GM23338 (cell line): ENCODE data around the gene INPP5A. TPM values are rescaled to one million over a fixed set of nuclear protein-coding genes. Genes with fewer than 3 reads are reported as not detected.

Source experiments
- ATAC-seq: fragments of 200-7000 bp; cut with Tn5 transposase; 3 replicates; pipeline ENCODE4 v1.9.1; 2020
- DNase-seq: peaks from one replicate; pipeline ENCODE4 v3.0.0-alpha.2; 2015; ENCODE audit warnings: low spot score
- H2AFZ ChIP-seq: fragments of 200-600 bp; sonication (generic); 2 replicates; pipeline ENCODE4 v1.8.0; 2016; ENCODE audit warnings: antibody characterized with exemption, mild to moderate bottlenecking, moderate library complexity
- H3F3A ChIP-seq: fragments of 200-600 bp; sonication (generic); replicated peaks from 2 replicates; pipeline ENCODE4 v1.8.0; 2017; ENCODE audit warnings: antibody characterized with exemption, mixed run types, low read depth
- H3K27ac ChIP-seq: fragments of 200-600 bp; sonication (generic); 2 replicates; pipeline ENCODE4 v1.6.1; 2016; ENCODE audit warnings: low read depth
- H3K27me3 ChIP-seq: fragments of 200-600 bp; sonication (generic); 2 replicates; pipeline ENCODE4 v1.8.0; 2016; ENCODE audit warnings: mild to moderate bottlenecking, mixed run types, moderate library complexity; ENCODE audit not compliant: insufficient read depth
- H3K36me3 ChIP-seq: fragments of 200-600 bp; sonication (generic); 2 replicates; pipeline ENCODE4 v1.8.0; 2016; ENCODE audit warnings: mild to moderate bottlenecking; ENCODE audit not compliant: insufficient read depth
- H3K4me1 ChIP-seq: fragments of 200-600 bp; sonication (generic); 2 replicates; pipeline ENCODE4 v1.8.0; 2016; ENCODE audit warnings: mild to moderate bottlenecking, moderate library complexity; ENCODE audit not compliant: insufficient read depth
- H3K4me2 ChIP-seq: fragments of 200-600 bp; sonication (generic); 2 replicates; pipeline ENCODE4 v1.7.1; 2017; ENCODE audit warnings: mixed run types
- H3K4me3 ChIP-seq: fragments of 200-600 bp; sonication (generic); 2 replicates; pipeline ENCODE4 v1.6.1; 2016; ENCODE audit warnings: mixed run types
- H3K79me2 ChIP-seq: fragments of 200-600 bp; sonication (generic); replicated peaks from 2 replicates; pipeline ENCODE4 v1.8.0; 2017; ENCODE audit warnings: mild to moderate bottlenecking; ENCODE audit not compliant: insufficient read depth
- H3K9me2 ChIP-seq: fragments of 200-600 bp; sonication (generic); 2 replicates; pipeline ENCODE4 v1.8.0; 2017; ENCODE audit not compliant: insufficient read depth
- H4K20me1 ChIP-seq: fragments of 200-600 bp; sonication (generic); replicated peaks from 2 replicates; pipeline ENCODE4 v1.8.0; 2017; ENCODE audit warnings: mild to moderate bottlenecking; ENCODE audit not compliant: insufficient read depth
- H3K27ac Mint-ChIP-seq: 2 replicates; pipeline ENCODE4 v1.8.0; 2020; ENCODE audit warnings: inconsistent platforms, mild to moderate bottlenecking, moderate library complexity, mixed read lengths
- H3K27me3 Mint-ChIP-seq: 3 replicates; pipeline ENCODE4 v1.8.0; 2022; ENCODE audit warnings: low read depth, mild to moderate bottlenecking, moderate library complexity, mixed read lengths, inconsistent platforms; ENCODE audit not compliant: insufficient read depth, poor library complexity
- H3K36me3 Mint-ChIP-seq: 3 replicates; pipeline ENCODE4 v1.8.0; 2021; ENCODE audit warnings: low read depth, mild to moderate bottlenecking, inconsistent platforms, moderate library complexity, mixed read lengths
- H3K4me1 Mint-ChIP-seq: 3 replicates; pipeline ENCODE4 v1.8.0; 2020; ENCODE audit warnings: mild to moderate bottlenecking, inconsistent platforms, mixed read lengths
- H3K4me3 Mint-ChIP-seq: 3 replicates; pipeline ENCODE4 v1.8.0; 2021; ENCODE audit warnings: moderate library complexity, mild to moderate bottlenecking, inconsistent platforms, mixed read lengths
- H3K9me3 Mint-ChIP-seq: 3 replicates; pipeline ENCODE4 v1.8.0; 2020; ENCODE audit warnings: moderate library complexity, mild to moderate bottlenecking, inconsistent platforms, mixed read lengths
- CREB1 ChIP-seq: fragments of 250-450 bp; sonication (Bioruptor Pico); IDR thresholded peaks from 2 replicates; pipeline ENCODE4 v1.5.0; 2020; ENCODE audit warnings: low read depth, mild to moderate bottlenecking, moderate library complexity
- ETS1 ChIP-seq: IDR thresholded peaks from 2 replicates; pipeline ENCODE4 v1.6.1; 2016; ENCODE audit warnings: antibody characterized with exemption
- EZH2 ChIP-seq: fragments of 200-600 bp; sonication (generic); IDR thresholded peaks from one replicate; pipeline ENCODE4 v1.8.0; 2017; ENCODE audit warnings: antibody characterized with exemption, mild to moderate bottlenecking, low read depth; ENCODE audit not compliant: unreplicated experiment
- EZH2phosphoT487 ChIP-seq: fragments of 200-600 bp; sonication (generic); IDR thresholded peaks from one replicate; pipeline ENCODE4 v1.8.1; 2018; ENCODE audit warnings: antibody characterized with exemption; ENCODE audit not compliant: unreplicated experiment
- JUNB ChIP-seq: IDR thresholded peaks from one replicate; pipeline ENCODE4 v1.6.1; 2016; ENCODE audit warnings: antibody characterized with exemption; ENCODE audit not compliant: unreplicated experiment
- NANOG ChIP-seq: IDR thresholded peaks from 2 replicates; pipeline ENCODE4 v1.6.1; 2016; ENCODE audit warnings: antibody characterized with exemption, borderline replicate concordance
- POLR2AphosphoS5 ChIP-seq: IDR thresholded peaks from 2 replicates; pipeline ENCODE4 v1.6.1; 2016; ENCODE audit warnings: antibody characterized with exemption, low read depth
- REST ChIP-seq: IDR thresholded peaks from one replicate; pipeline ENCODE4 v1.6.1; 2018; ENCODE audit warnings: antibody characterized with exemption; ENCODE audit not compliant: unreplicated experiment
- STAT1 ChIP-seq: IDR thresholded peaks from one replicate; pipeline ENCODE4 v1.6.1; 2016; ENCODE audit warnings: antibody characterized with exemption; ENCODE audit not compliant: unreplicated experiment
- ZNF114 ChIP-seq: fragments of 250-450 bp; sonication (Bioruptor Pico); IDR thresholded peaks from 2 replicates; pipeline ENCODE4 v1.5.0; 2020; ENCODE audit warnings: mild to moderate bottlenecking, moderate library complexity
- ZNF331 ChIP-seq: fragments of 250-450 bp; sonication (Bioruptor Pico); IDR thresholded peaks from 2 replicates; pipeline ENCODE4 v1.5.0; 2020; ENCODE audit warnings: low read depth, mild to moderate bottlenecking, moderate library complexity
- polyA plus RNA-seq: library from polyadenylated mRNA; unstranded; fragments of >200 nt; fragmentation: Nextera tagmentation; extraction: Ambion mirVana; gene quantifications from 2 replicates; pipeline ENCODE4 v1.2.1, GENCODE V29; 2016
- total RNA-seq: library from RNA; depleted of rRNA; stranded (reverse); fragments of >200 nt; shearing (Covaris generic); gene quantifications from 2 replicates; pipeline ENCODE4 v1.2.3, GENCODE V29; 2014

INPP5A gene
- total and polyA plus RNA-seq, 2 experiments from 2014 or later: 5.9 to 40.6 TPM

- Histone ChIP-seq H3K4me1 (no peaks in the 10 kb centered on the region), H3K27ac (no peak overlapping the region), H3K36me3 (no peaks in the 10 kb centered on the region; the same call in 1 of the 2 replicates), H3K9me2 (no peaks in the 10 kb centered on the region), H2AFZ (no peak overlapping the region), H3K4me3 (no peak overlapping the region), H3K79me2 (0 out of 2 replicates have a peak, but pooled peaks cover 3% of the 10 kb centered on the region), H3K27me3 (no peaks in the 10 kb centered on the region), H3F3A (no peaks in the 10 kb centered on the region), H4K20me1 (no peaks in the 10 kb centered on the region), H3K4me2 (no peak overlapping the region)
- Mint-ChIP-seq H3K4me1 (peaks cover 3% of the 10 kb centered on the region; the same call in 2 of the 3 replicates), H3K27me3 (no peaks in the 10 kb centered on the region), H3K27ac (no peak overlapping the region), H3K4me3 (no peak overlapping the region), H3K9me3 (no peaks in the 10 kb centered on the region), H3K36me3 (no peaks in the 10 kb centered on the region)
- DNase-seq: no peak
- ATAC-seq: no peak
- TF ChIP-seq STAT1 (no peak), REST (no peak), CREB1 (CRISPR knock-in tag) (no peak), POLR2AphosphoS5 (no peak), NANOG (no peak), EZH2 (no peak), ZNF331 (CRISPR knock-in tag) (no peak)
Observed at GRCh38 chr10:132645630-132646442, 108.2 kb downstream of the INPP5A start.

GRCh38 chr10:132646443-132647097, 109.0 kb downstream of the INPP5A start:
- H3K4me2 ChIP-seq: no peak overlapping the region
- H3K27ac ChIP-seq: no peak overlapping the region
- no peaks in the 10 kb centered on the region for H3K4me1 ChIP-seq
- Mint-ChIP-seq H3K9me3 (no peaks in the 10 kb centered on the region), H3K4me1 (peaks cover 3% of the 10 kb centered on the region; the same call in 2 of the 3 replicates), H3K36me3 (no peaks in the 10 kb centered on the region), H3K27me3 (no peaks in the 10 kb centered on the region), H3K4me3 (no peak overlapping the region), H3K27ac (no peak overlapping the region)
- H3K4me3 ChIP-seq: no peak overlapping the region
- no peaks in the 10 kb centered on the region for H4K20me1 ChIP-seq
- H3K27me3 ChIP-seq: no peaks in the 10 kb centered on the region
- no peaks in the 10 kb centered on the region for H3F3A ChIP-seq
- DNase-seq: no peak
- no peaks in the 10 kb centered on the region for H3K79me2 ChIP-seq
- H2AFZ ChIP-seq: no peak overlapping the region
- H3K9me2 ChIP-seq: no peaks in the 10 kb centered on the region
- no peak for ATAC-seq
- TF ChIP-seq CREB1 (CRISPR knock-in tag) (no peak), POLR2AphosphoS5 (no peak), EZH2 (no peak), JUNB (no peak), ZNF114 (CRISPR knock-in tag) (no peak), STAT1 (no peak), ZNF331 (CRISPR knock-in tag) (no peak), EZH2phosphoT487 (no peak), ETS1 (no peak), NANOG (no peak)
- no peaks in the 10 kb centered on the region; the same call in 1 of the 2 replicates for H3K36me3 ChIP-seq
